OCI-LY3 (cell line): ENCODE results near the gene SFXN2.

Source experiments
- H2AFZ ChIP-seq: fragments of 200-600, 300-600 bp; shearing (Covaris generic); 2 replicates; pipeline ENCODE4 v1.6.0; 2014; ENCODE audit warnings: antibody characterized with exemption, low read depth, low read length
- H3K27ac ChIP-seq: fragments of 200-600, 300-600 bp; sonication (generic); 2 replicates; pipeline ENCODE4 v1.5.1; 2014; ENCODE audit warnings: mild to moderate bottlenecking, low read length, moderate library complexity, mixed read lengths
- H3K27me3 ChIP-seq: fragments of 200-600, 300-600 bp; sonication (generic); 2 replicates; pipeline ENCODE4 v1.6.1; 2014; ENCODE audit warnings: low read depth, low read length, mixed read lengths
- H3K36me3 ChIP-seq: fragments of 200-600, 300-600 bp; sonication (generic); replicated peaks from 2 replicates; pipeline ENCODE3; 2014; ENCODE audit warnings: low read depth, low read length, mixed read lengths
- H3K4me1 ChIP-seq: fragments of 300-600, 200-600 bp; sonication (generic); 2 replicates; pipeline ENCODE4 v1.6.1; 2014; ENCODE audit warnings: low read length, mixed read lengths
- H3K4me2 ChIP-seq: fragments of 200-600, 300-600 bp; sonication (generic); 2 replicates; pipeline ENCODE4 v1.6.1; 2014; ENCODE audit warnings: low read length, mixed read lengths
- H3K4me3 ChIP-seq: fragments of 300-600, 200-600 bp; sonication (generic); 2 replicates; pipeline ENCODE4 v1.5.1; 2014; ENCODE audit warnings: antibody characterized with exemption, mild to moderate bottlenecking, low read length, moderate library complexity
- H3K79me2 ChIP-seq: fragments of 300-600, 200-600 bp; shearing (Covaris generic); 2 replicates; pipeline ENCODE4 v1.6.1; 2014; ENCODE audit warnings: mild to moderate bottlenecking, low read length, mixed read lengths
- H3K9ac ChIP-seq: fragments of 300-600, 200-600 bp; shearing (Covaris generic); 2 replicates; pipeline ENCODE4 v1.6.0; 2014; ENCODE audit warnings: mild to moderate bottlenecking, low read length, moderate library complexity
- H3K9me3 ChIP-seq: fragments of 200-600, 300-600 bp; shearing (Covaris generic); 2 replicates; pipeline ENCODE4 v1.6.1; 2014; ENCODE audit warnings: low read length, mixed read lengths; ENCODE audit not compliant: insufficient read depth
- H4K20me1 ChIP-seq: fragments of 200-600, 300-600 bp; sonication (generic); 2 replicates; pipeline ENCODE4 v1.6.1; 2016; ENCODE audit warnings: low read length, mixed read lengths; ENCODE audit not compliant: insufficient read depth
- CTCF ChIP-seq: fragments of 200-600, 300-600 bp; sonication (generic); IDR thresholded peaks from 2 replicates; pipeline ENCODE4 v1.5.1; 2014; ENCODE audit warnings: antibody characterized with exemption, low read length, low read depth
- EZH2phosphoT487 ChIP-seq: fragments of 200-600 bp; shearing (Covaris generic); IDR thresholded peaks from 2 replicates; pipeline ENCODE4 v1.6.1; 2018; ENCODE audit warnings: antibody characterized with exemption, mixed run types, low read depth

Gene SFXN2

GRCh38 chr10:102673819-102674511, 40.5 kb upstream of the SFXN2 start:
- Histone ChIP-seq H3K27ac (no peak overlapping the region), H3K9ac (no peak overlapping the region), H3K79me2 (no peaks in the 10 kb centered on the region), H3K36me3 (no peaks in the 10 kb centered on the region), H3K4me1 (peaks cover 9% of the 10 kb centered on the region), H3K4me3 (no peak overlapping the region), H4K20me1 (no peaks in the 10 kb centered on the region), H2AFZ (no peak overlapping the region), H3K4me2 (no peak overlapping the region), H3K27me3 (no peaks in the 10 kb centered on the region), H3K9me3 (no peaks in the 10 kb centered on the region)
- no peak for TF ChIP-seq CTCF
- TF ChIP-seq EZH2phosphoT487, result no peak

- Histone ChIP-seq H3K27ac (no peak overlapping the region), H3K9me3 (no peaks in the 10 kb centered on the region), H3K4me1 (peaks cover 9% of the 10 kb centered on the region), H3K4me3 (no peak overlapping the region), H3K79me2 (no peaks in the 10 kb centered on the region), H3K9ac (no peak overlapping the region), H2AFZ (no peak overlapping the region), H3K27me3 (no peaks in the 10 kb centered on the region), H3K4me2 (no peak overlapping the region), H4K20me1 (no peaks in the 10 kb centered on the region), H3K36me3 (no peaks in the 10 kb centered on the region)
- TF ChIP-seq EZH2phosphoT487, result no peak
- TF ChIP-seq CTCF, result no peak
These were observed 39.9 kb upstream of the SFXN2 start for GRCh38 chr10:102674566-102674965.

- H3K4me1 ChIP-seq, result peaks cover 9% of the 10 kb centered on the region
- H3K27me3 ChIP-seq, result no peaks in the 10 kb centered on the region
These were observed 39.3 kb upstream of the SFXN2 start for GRCh38 chr10:102675011-102675665.

More at GRCh38 chr10:102675011-102675665, 39.3 kb upstream of the SFXN2 start:
- Histone ChIP-seq H3K9ac (no peak overlapping the region), H4K20me1 (no peaks in the 10 kb centered on the region), H3K4me3 (no peak overlapping the region), H3K27ac (no peak overlapping the region), H3K9me3 (no peaks in the 10 kb centered on the region), H3K79me2 (no peaks in the 10 kb centered on the region), H2AFZ (no peak overlapping the region), H3K36me3 (no peaks in the 10 kb centered on the region), H3K4me2 (no peak overlapping the region)
- TF ChIP-seq CTCF (no peak), EZH2phosphoT487 (no peak)
